Endodermal cell (in vitro differentiated cells): Measurements from ENCODE around the gene UCMA. TPM values are rescaled to one million over a fixed set of nuclear protein-coding genes. Genes with fewer than 3 reads are reported as not detected.

Experiments
- DNase-seq: peaks from one replicate; pipeline ENCODE4 v3.0.0-alpha.2; 2017
- H3K27ac ChIP-seq: 2 replicates; pipeline ENCODE4 v1.5.1; 2013; ENCODE audit warnings: mild to moderate bottlenecking, low read depth, low read length, moderate library complexity
- H3K27me3 ChIP-seq: 2 replicates; pipeline ENCODE4 v1.6.1; 2013; ENCODE audit warnings: mild to moderate bottlenecking, low read length, moderate library complexity; ENCODE audit not compliant: insufficient read depth, control insufficient read depth, poor library complexity, severe bottlenecking
- H3K36me3 ChIP-seq: 2 replicates; pipeline ENCODE4 v1.7.0; 2013; ENCODE audit warnings: mild to moderate bottlenecking, low read length, moderate library complexity; ENCODE audit not compliant: control insufficient read depth, insufficient read depth
- H3K4me1 ChIP-seq: one replicate; pipeline ENCODE4 v1.7.0; 2013; ENCODE audit warnings: low read length; ENCODE audit not compliant: control insufficient read depth, insufficient read depth
- H3K4me3 ChIP-seq: 2 replicates; pipeline ENCODE4 v1.5.1; 2013; ENCODE audit warnings: mild to moderate bottlenecking, low read length, moderate library complexity
- H3K9ac ChIP-seq: 2 replicates; pipeline ENCODE4 v1.6.1; 2013; ENCODE audit warnings: mild to moderate bottlenecking, low read length, moderate library complexity; ENCODE audit not compliant: poor library complexity, severe bottlenecking; ENCODE audit errors: extremely low read depth
- H3K9me3 ChIP-seq: 2 replicates; pipeline ENCODE4 v1.6.1; 2013; ENCODE audit warnings: mild to moderate bottlenecking, low read length, moderate library complexity; ENCODE audit not compliant: control insufficient read depth
- H3K27ac Mint-ChIP-seq: 2 replicates; pipeline ENCODE4 v1.8.0; 2020; ENCODE audit warnings: mixed read lengths
- H3K27me3 Mint-ChIP-seq: 2 replicates; pipeline ENCODE4 v1.8.0; 2021; ENCODE audit warnings: mild to moderate bottlenecking, mixed read lengths; ENCODE audit not compliant: insufficient read depth
- H3K36me3 Mint-ChIP-seq: 2 replicates; pipeline ENCODE4 v1.8.0; 2020; ENCODE audit warnings: low read depth, mixed read lengths
- H3K4me1 Mint-ChIP-seq: 2 replicates; pipeline ENCODE4 v1.8.0; 2020; ENCODE audit warnings: mixed read lengths
- H3K4me3 Mint-ChIP-seq: 2 replicates; pipeline ENCODE4 v1.8.0; 2020; ENCODE audit warnings: mild to moderate bottlenecking, moderate library complexity, mixed read lengths
- H3K9me3 Mint-ChIP-seq: 2 replicates; pipeline ENCODE4 v1.8.0; 2020; ENCODE audit warnings: mild to moderate bottlenecking, mixed read lengths
- CTCF ChIP-seq: fragments of 200-600 bp; sonication (generic); conservative IDR thresholded peaks from 2 replicates; pipeline ENCODE4 v1.5.0; 2021; ENCODE audit warnings: antibody characterized with exemption, mild to moderate bottlenecking
- WGBS, 2 experiments: methylation state at CpG; one replicate each; pipeline versions ENCODE4 v1.1.5 to v1.1.7; 2013; ENCODE audit warnings: missing lambda C conversion rate in 2 of 2, mixed read lengths in 1 of 2; ENCODE audit not compliant: insufficient coverage in 1 of 2, insufficient read length in 1 of 2; 5-methylcytosine and 5-hydroxymethylcytosine counted together
- total RNA-seq, 2 donors: library from RNA; stranded (reverse); fragmentation: NEBNext Ultra II Directional in 1 of 2; extraction: Animal tissue kit (Norgen Biotek cat#: 25700) in 1 of 2; gene quantifications; 2 replicates in 1 of 2; 3 replicates in 1 of 2; pipeline ENCODE4 v1.2.1, GENCODE V29; 2021

UCMA gene
- total RNA-seq, 2 donors from 2014 or later: not detected

- H3K27ac ChIP-seq: no peak overlapping the region
- peak; percentile 80 for DNase-seq
Observed at GRCh38 chr10:13219685-13220670, 14.2 kb downstream of the UCMA start.

GRCh38 chr10:13218878-13219277 lies 15.3 kb downstream of the UCMA start:
- no peaks in the 10 kb centered on the region for H3K27me3 ChIP-seq
- H3K9me3 Mint-ChIP-seq: peaks cover 6% of the 10 kb centered on the region
- WGBS, 2 experiments: 89 to 98% methylated on average over 2 to 4 of the region's 4 CpGs
- no peak overlapping the region for H3K27ac ChIP-seq
- no peaks in the 10 kb centered on the region for H3K27me3 Mint-ChIP-seq
- TF ChIP-seq CTCF: no peak
- no peak overlapping the region for H3K4me3 ChIP-seq
- H3K36me3 Mint-ChIP-seq: peaks cover 6% of the 10 kb centered on the region
- no peak overlapping the region for H3K27ac Mint-ChIP-seq
- no peaks in the 10 kb centered on the region for H3K4me1 ChIP-seq
- no peaks in the 10 kb centered on the region for H3K9me3 ChIP-seq
- no peaks in the 10 kb centered on the region for H3K36me3 ChIP-seq
- no peaks in the 10 kb centered on the region for H3K4me1 Mint-ChIP-seq
- H3K4me3 Mint-ChIP-seq: no peak overlapping the region
- H3K9ac ChIP-seq: no peak overlapping the region
- DNase-seq: no peak

More at GRCh38 chr10:13219685-13220670, 14.2 kb downstream of the UCMA start:
- Mint-ChIP-seq H3K9me3 (no peaks in the 10 kb centered on the region), H3K36me3 (no peaks in the 10 kb centered on the region), H3K4me3 (no peak overlapping the region), H3K27me3 (no peaks in the 10 kb centered on the region), H3K27ac (no peak overlapping the region), H3K4me1 (no peaks in the 10 kb centered on the region)
- no peaks in the 10 kb centered on the region for H3K27me3 ChIP-seq
- no peaks in the 10 kb centered on the region for H3K4me1 ChIP-seq
- H3K36me3 ChIP-seq: no peaks in the 10 kb centered on the region
- no peaks in the 10 kb centered on the region for H3K9me3 ChIP-seq
- 68 to 69% methylated on average over 10 to 12 of the region's 12 CpGs for WGBS, 2 experiments
- no peak overlapping the region for H3K9ac ChIP-seq
- H3K4me3 ChIP-seq: no peak overlapping the region
- TF ChIP-seq CTCF: peak; percentile 68

DNA sequence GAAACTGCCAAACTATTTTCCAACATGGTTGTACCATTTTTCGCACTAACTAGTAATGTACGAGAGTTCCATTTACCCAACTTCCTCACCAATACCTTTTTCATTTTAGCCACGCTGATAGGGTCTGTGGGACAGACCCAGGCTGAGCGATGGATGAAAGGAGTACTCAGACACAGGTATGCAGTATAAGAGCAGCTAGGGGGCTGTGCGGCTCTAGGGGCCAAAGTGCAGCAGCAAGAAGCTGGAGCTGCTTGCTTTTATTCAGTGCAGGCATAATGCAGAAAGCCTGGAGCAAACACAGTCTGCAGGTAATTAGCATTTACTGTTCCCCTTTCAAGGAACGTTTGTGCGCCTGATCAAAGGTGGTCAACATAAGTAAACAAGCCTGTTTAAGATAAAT lies 21.0 kb downstream of the UCMA start:
- no peaks in the 10 kb centered on the region for H3K4me1 ChIP-seq
- H3K9ac ChIP-seq: no peak overlapping the region
- DNase-seq: no peak
- no peak overlapping the region for H3K27ac ChIP-seq
- Mint-ChIP-seq H3K9me3 (peaks cover 14% of the 10 kb centered on the region), H3K4me3 (no peak overlapping the region), H3K36me3 (peaks cover 47% of the 10 kb centered on the region), H3K27me3 (no peaks in the 10 kb centered on the region), H3K4me1 (no peaks in the 10 kb centered on the region), H3K27ac (no peak overlapping the region)
- TF ChIP-seq CTCF: no peak
- H3K4me3 ChIP-seq: no peak overlapping the region
- no peaks in the 10 kb centered on the region for H3K27me3 ChIP-seq
- peaks cover 37% of the 10 kb centered on the region for H3K36me3 ChIP-seq
- no peaks in the 10 kb centered on the region for H3K9me3 ChIP-seq
- 94 to 100% methylated on average over 6 to 7 of the region's 7 CpGs for WGBS, 2 experiments
